Body of pancreas (tissue), 4 donors: ENCODE data around the gene TRPV3. TPM values are rescaled to one million over a fixed set of nuclear protein-coding genes. Genes with fewer than 3 reads are reported as not detected.

Source experiments
- ATAC-seq: fragments of 150-250 bp; one replicate; pipeline ENCODE4 v1.9.1; 2016
- DNase-seq, 4 donors: peaks; one replicate each; pipeline ENCODE4 v3.0.0-alpha.2; 2019
- H3K27ac ChIP-seq, 4 donors: fragments of 200-600 bp; sonication (generic); 1 replicate in 3 of 4; 2 replicates in 1 of 4; pipeline versions ENCODE4 v1.5.1 to v1.6.1; 2016 to 2019; ENCODE audit warnings: mild to moderate bottlenecking in 1 of 4, mixed read lengths in 1 of 4, moderate library complexity in 1 of 4
- H3K27me3 ChIP-seq, 2 donors: fragments of 200-600 bp; sonication (generic); one replicate each; pipeline ENCODE4 v1.6.0; 2016; ENCODE audit warnings: mild to moderate bottlenecking in 1 of 2
- H3K36me3 ChIP-seq, 2 donors: fragments of 200-600 bp; sonication (generic); replicated peaks in 1 of 2; 2 replicates each; pipeline ENCODE4 v1.5.1; 2016; ENCODE audit warnings: low read depth in 2 of 2; ENCODE audit not compliant: insufficient read depth in 1 of 2
- H3K4me1 ChIP-seq: fragments of 200-600 bp; sonication (generic); one replicate; pipeline ENCODE4 v1.6.0; 2016
- H3K4me3 ChIP-seq, 2 donors: fragments of 200-600 bp; sonication (generic); 1 replicate in 1 of 2; 2 replicates in 1 of 2; pipeline ENCODE4 v1.5.1; 2016 to 2019
- H3K9me3 ChIP-seq, 3 donors: fragments of 200-600 bp; sonication (generic); 1 replicate in 2 of 3; 2 replicates in 1 of 3; pipeline ENCODE4 v1.5.1; 2016
- CTCF ChIP-seq, 7 experiments: fragments of 450-650 bp in 4 of 7; fragments of 200-600 bp in 3 of 7; sonication (generic) in 3 of 7; IDR thresholded peaks; one replicate each; pipeline ENCODE4 v1.5.1; 2016 to 2019; ENCODE audit warnings: antibody characterized with exemption in 7 of 7
- POLR2A ChIP-seq, 3 donors: fragments of 450-650 bp; IDR thresholded peaks; one replicate each; pipeline ENCODE4 v1.6.1; 2016; ENCODE audit warnings: antibody characterized with exemption in 3 of 3, mild to moderate bottlenecking in 2 of 3
- WGBS, 2 donors: methylation state at CpG; one replicate each; pipeline ENCODE4 v1.1.5; 2017; 5-methylcytosine and 5-hydroxymethylcytosine counted together
- intact Hi-C: fragments of 100-400 bp; cut with DNase I; formaldehyde crosslinking; loops from one replicate; pipeline ENCODE4 v1.15.1; 2023
- total RNA-seq, 2 donors: library from RNA; depleted of rRNA; stranded (reverse); fragments of >200 nt; gene quantifications; one replicate each; pipeline ENCODE4 v1.1.0, GENCODE V29; 2016

TRPV3 gene
- total RNA-seq, 2 donors from 2014 or later: 0.33 TPM; not detected in 1

- Histone ChIP-seq H3K27ac (no peak overlapping the region), H3K4me3 (no peak overlapping the region), H3K27me3 (no peaks in the 10 kb centered on the region), H3K36me3 (no peaks in the 10 kb centered on the region), H3K9me3 (no peaks in the 10 kb centered on the region), H3K4me1 (peaks cover 10% of the 10 kb centered on the region)
- intact Hi-C loops: no loop called here
- no peak for DNase-seq
- TF ChIP-seq POLR2A (IDR thresholded peaks at IDR 0.05) (no peak), CTCF (IDR thresholded peaks at IDR 0.05) (no peak)
- WGBS, 2 donors: 79 to 84% methylated on average over 5 of the region's 5 CpGs
- no peak for ATAC-seq
Measured at GRCh38 chr17:3536716-3537115, 20.9 kb downstream of the TRPV3 start.

GRCh38 chr17:3535253-3535995 is 22.2 kb downstream of the TRPV3 start:
- WGBS, 2 donors: 0 to 4% methylated on average over 26 to 44 of the region's 44 CpGs
- Histone ChIP-seq H3K4me3 (peak overlapping the region in 1 of 2 donors; percentile 2), H3K4me1 (peaks cover 10% of the 10 kb centered on the region), H3K36me3 (no peaks in the 10 kb centered on the region), H3K9me3 (no peaks in the 10 kb centered on the region), H3K27ac (peak overlapping the region in 3 of 4 donors; percentile 53 to 63 (median 62)), H3K27me3 (no peaks in the 10 kb centered on the region)
- no peak for TF ChIP-seq POLR2A (IDR thresholded peaks at IDR 0.05)
- TF ChIP-seq CTCF (IDR thresholded peaks at IDR 0.05): peak; percentile 56 to 76 (median 69)
- DNase-seq (peak; percentile 25 to 66 (median 52)), ATAC-seq (peak; percentile 82)
- intact Hi-C loops: no loop called here

GRCh38 chr17:3534881-3535252 is 22.7 kb downstream of the TRPV3 start:
- Histone ChIP-seq H3K4me1 (peaks cover 10% of the 10 kb centered on the region), H3K36me3 (no peaks in the 10 kb centered on the region), H3K27ac (no peak overlapping the region), H3K9me3 (no peaks in the 10 kb centered on the region), H3K27me3 (no peaks in the 10 kb centered on the region), H3K4me3 (no peak overlapping the region)
- 32 to 34% methylated on average over 3 of the region's 3 CpGs for WGBS, 2 donors
- intact Hi-C loops: no loop called here
- no peak for DNase-seq
- TF ChIP-seq POLR2A (IDR thresholded peaks at IDR 0.05) (no peak), CTCF (IDR thresholded peaks at IDR 0.05) (no peak)
- no peak for ATAC-seq

- WGBS, 2 donors: 79 to 85% methylated on average over 5 of the region's 5 CpGs
Measured at GRCh38 chr17:3533752-3534151, 23.9 kb downstream of the TRPV3 start.

More at GRCh38 chr17:3533752-3534151, 23.9 kb downstream of the TRPV3 start:
- no peak overlapping the region for H3K27ac ChIP-seq
- H3K36me3 ChIP-seq: no peaks in the 10 kb centered on the region
- H3K9me3 ChIP-seq: no peaks in the 10 kb centered on the region
- DNase-seq: no peak
- H3K4me1 ChIP-seq: peaks cover 10% of the 10 kb centered on the region
- TF ChIP-seq POLR2A (IDR thresholded peaks at IDR 0.05) (no peak), CTCF (IDR thresholded peaks at IDR 0.05) (no peak)
- intact Hi-C loops: no loop called here
- no peak for ATAC-seq
- no peak overlapping the region for H3K4me3 ChIP-seq
- no peaks in the 10 kb centered on the region for H3K27me3 ChIP-seq
